NCI-H2107 treated with DMSO at 0.1 percent for 48 hours (cell line): ENCODE results near the gene ATP6V1A.
"Not testable (repeated sequence)": the region's sequence is repeated elsewhere in the genome, so short reads cannot be mapped to it uniquely, and the experiment has no call there.

Experiments
- DNase-seq: peaks from one replicate; lab custom pipeline; 2025; ENCODE audit not compliant: unreplicated experiment; lab: John Stamatoyannopoulos, UW

Gene ATP6V1A

DNA sequence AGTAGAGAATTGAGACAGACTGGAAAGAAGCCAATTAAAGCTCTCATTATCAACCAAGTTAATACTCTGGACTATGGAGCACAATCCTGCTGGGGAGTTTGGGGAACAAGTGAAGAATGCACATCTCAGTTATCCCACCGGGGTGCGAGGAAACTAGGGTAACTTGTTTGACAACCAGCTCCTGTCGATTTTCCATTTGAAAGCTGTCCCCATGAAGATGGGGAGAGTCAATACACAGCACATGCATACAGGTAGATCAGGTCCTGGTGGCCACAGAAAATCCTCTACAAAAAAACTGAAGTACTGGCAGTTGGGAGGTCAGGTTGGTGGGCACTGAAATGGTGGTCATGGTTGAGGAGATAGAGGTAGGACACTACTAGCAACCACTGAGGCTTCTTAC is 66.0 kb downstream of the ATP6V1A start:
- no peak for DNase-seq

GRCh38 chr3:113819866-113820265 is 73.0 kb downstream of the ATP6V1A start:
- no peak for DNase-seq

- DNase-seq: no peak
Measured at GRCh38 chr3:113825090-113825489, 78.3 kb downstream of the ATP6V1A start.

DNA sequence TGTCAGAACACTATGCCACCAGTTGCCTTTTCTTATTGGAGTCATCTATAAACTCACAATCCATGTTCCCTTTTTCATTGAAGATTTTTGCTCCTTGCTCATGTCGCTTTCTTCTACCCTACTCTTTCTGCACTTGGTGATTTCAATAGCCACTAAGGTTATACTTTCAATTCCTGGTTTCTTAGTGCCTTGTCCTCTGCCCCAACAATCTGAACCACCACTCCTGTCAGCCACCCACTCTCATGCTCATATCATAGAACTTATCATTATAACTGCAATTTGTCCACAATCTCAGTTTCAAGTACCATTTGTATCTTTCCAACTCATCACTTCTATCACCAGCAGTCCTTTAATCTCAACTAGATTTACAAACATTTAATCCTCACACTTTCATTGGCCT is 81.8 kb downstream of the ATP6V1A start:
- no peak for DNase-seq

DNA sequence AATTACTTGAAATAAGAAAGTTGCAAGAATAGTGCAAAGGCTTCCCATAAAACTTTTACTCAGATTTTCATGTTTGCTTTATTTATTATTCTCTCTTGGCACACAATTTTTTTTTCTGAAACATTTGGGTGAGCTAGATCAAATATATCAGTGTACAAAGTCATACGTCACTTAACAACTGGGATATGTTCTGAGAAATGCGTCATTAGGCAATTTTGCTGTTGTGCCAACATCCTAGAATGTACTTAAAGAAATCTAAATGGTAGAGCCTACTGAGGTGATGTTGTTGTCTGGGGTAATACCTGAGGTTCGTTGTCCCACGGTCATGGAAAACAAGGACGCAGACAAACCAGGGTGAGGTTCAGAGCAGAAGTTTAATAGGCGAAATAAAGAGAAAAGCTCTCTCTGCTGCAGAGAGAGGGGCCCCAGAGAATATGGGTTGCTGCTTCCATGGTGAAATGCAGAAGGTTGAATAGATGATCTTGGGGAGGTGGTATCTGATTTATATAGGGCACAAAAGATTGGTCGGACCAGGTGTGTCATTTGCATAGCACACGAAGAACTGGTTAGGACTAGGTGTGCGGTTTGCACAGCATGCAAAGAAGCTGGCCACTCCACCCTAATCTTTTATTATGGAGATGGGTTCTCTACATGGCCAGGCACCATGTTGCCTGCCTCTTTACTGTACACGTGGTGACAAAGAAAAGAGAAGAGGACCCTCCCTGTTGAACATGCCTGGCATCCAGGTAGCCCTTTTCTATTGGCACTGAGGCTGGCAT is 82.9 kb downstream of the ATP6V1A start:
- no peak for DNase-seq

- DNase-seq: no peak
Measured at GRCh38 chr3:113831103-113831355, 84.2 kb downstream of the ATP6V1A start.

DNA sequence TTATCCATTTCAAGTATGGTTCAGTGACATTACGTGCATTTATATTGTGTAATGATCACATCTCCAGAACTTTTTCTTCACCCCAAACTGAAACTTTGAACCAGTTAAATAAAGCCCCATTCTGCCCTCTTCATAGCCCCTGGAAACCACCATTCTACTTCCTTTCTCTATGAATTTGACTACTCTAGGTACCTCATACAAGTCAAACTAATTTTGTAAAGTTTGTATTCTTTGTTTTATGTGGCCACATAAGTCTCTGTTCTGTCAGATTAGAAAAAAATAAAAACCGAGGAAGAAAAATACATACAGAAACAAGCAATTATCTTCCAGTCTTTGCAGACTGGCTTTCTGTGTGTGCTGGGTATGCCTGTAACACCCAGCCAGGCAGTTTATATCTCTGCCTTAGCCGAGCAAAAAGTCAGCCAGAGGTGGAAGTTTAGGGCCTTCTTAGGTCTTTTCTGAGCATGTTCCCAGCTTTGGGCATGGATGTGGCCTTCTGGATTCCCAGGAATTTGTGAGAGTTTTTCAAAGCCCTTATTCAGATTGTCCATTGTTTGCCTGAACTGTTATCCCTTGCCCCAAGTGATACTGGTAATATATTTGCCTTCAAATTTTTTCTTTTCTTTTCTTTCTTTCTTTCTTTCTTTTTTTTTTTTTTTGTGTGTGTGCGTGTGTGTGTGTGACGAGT is 85.8 kb downstream of the ATP6V1A start:
- no peak for DNase-seq

DNA sequence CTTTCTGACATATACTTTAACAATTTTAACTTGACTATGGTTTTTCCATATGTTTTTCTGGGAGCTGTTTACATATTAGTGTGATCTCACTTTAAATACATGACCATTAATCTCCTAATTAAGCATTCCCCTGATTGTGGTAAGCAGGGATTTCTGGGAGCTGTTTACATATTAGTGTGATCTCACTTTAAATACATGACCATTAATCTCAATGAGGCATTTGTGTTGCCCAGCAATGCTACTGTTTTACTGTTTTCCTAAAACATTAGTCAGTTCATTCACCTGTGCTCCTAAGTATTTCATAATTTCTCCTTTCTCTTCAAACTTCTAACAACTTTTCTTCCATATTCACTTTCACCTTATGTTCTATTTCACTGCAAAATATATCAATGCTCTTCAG is 88.1 kb downstream of the ATP6V1A start:
- no peak for DNase-seq

DNA sequence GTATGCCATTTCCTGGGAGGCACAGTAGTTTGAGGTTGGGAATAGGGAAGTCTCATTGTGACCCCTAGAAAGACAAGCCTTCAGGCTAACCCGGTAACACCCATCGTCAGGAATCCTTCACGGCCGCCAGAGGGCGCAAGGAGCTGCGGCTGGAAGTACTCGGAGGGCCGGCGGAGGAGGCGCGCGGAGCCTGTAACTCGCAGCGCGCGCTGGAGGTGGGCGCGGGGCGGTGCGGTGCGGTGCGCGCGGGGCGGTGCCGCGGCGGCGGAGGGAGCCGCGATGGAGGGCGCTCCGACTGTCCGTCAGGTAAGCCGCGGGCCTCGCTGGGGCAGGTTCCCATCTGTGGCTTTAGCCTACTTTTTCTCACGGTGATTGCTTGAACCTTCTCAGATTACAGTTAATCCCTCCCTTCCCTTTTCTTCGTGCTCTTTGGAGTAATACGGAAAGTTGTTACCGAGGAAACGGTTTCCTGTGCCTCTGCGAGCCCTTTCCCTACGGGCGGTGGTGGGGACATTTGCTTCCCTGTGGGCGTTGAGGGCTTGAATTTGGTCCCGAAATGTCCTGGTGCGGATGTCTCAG is 91.9 kb downstream of the ATP6V1A start, which contains the start of gene GRAMD1C:
Gene GRAMD1C, plus strand, starts transcription at position 158 of the 579 bp plus-strand sequence. Its CDS starts 122 bp downstream, at position 280.
- peak; percentile 81 for DNase-seq

DNA sequence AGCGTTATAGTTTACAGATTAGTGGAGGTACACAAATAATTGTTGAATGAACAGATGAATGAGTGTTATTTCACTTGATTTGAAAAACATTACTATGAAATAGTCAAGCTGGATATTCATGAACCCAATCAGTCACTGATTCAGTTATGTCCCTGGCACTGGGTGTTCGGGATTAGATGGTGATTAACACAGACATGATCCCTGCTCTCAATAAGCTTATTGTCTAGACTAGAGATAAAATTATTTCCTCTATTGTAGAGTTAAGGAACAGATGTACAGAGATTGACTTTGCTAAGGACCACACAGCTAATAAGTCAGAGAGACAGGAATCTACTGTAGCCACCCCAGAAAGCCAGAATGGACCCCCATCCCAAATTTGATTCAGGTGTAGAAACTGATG is 92.7 kb downstream of the ATP6V1A start:
- DNase-seq: no peak

DNA sequence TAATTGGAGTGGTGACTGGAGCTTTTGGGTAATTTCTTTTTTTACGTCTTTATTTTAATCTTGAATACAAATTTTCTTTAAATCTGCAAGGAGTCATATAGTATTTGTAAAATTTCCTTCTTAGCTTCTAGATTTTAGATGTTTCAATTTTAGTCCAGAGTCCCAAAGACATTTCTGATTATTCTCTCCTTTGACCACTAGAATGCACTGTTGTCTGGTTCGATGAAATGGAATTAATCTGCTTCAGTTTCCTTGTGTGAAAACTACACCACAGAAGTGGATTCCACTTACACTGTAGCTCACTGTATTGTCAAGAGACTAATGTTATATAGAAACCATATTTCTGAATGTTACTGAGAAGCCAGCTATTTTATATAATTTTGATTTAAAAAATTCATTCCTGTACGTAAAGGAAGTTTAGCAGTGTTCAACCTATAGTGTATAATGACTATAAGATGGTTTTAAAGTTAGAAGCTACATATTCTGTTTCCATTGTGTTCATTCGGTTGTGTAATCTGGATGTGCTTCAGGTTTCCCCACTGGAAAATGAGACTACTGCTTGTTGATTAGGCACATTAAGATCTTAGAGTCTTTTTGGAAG is 97.9 kb downstream of the ATP6V1A start:
- DNase-seq: peak; percentile 78

DNA sequence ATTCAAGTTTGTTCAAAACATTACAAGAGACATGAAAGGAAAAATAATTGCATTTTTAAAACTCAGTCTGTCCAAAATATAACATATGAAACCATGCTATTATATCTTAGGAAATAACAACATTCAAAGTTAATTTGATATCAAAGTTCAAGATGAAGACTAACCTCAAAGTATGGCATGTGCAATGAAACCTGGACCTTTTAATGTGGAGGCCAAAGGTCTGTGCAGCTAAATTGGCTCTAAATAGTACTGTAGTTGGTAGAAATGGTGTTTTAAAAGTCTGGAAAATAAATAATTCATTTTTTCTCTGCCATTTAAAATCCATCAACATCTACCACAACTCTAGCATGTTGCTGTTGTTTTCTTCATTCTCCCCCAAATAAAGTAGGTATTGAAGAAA is 100.4 kb downstream of the ATP6V1A start:
- no peak for DNase-seq

DNA sequence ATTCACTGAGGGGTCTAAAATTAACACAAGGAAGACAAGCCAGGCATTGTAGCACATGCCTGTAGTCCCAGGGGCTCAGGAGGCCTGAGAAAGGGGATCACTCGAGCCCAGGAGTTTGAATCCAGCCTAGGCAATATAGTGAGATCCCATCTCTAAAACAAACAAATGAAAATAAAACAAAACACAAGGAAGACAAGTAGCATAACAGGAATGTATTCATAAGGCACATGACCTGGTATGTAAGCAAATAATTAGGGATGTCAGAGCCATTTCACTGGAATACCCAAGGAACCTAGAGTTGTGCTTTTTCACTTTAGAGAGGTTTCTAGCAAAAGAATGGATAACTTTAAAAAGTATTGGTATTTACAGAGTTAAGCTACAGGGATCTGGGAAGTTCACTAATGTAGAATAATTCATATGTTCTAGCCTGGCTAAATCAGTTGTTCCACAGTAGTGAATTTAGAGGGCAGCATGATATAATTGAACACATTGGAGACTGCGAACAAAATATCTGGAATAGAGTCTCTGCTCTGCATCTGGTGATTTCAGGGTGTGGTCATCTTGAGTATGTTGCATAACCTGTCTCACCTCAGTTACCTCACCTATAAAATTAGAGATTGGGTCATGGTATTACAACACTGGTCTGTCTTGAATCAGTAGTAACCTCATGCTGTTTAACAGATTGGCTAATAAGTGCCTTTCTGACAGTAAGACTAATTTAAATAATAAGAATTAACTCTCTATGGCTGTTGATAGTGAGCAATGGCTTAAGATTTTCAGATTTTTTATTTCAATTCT is 101.0 kb downstream of the ATP6V1A start:
- DNase-seq: no peak

GRCh38 chr3:113849071-113849470 is 102.2 kb downstream of the ATP6V1A start:
- DNase-seq: not testable (repeated sequence)

DNA sequence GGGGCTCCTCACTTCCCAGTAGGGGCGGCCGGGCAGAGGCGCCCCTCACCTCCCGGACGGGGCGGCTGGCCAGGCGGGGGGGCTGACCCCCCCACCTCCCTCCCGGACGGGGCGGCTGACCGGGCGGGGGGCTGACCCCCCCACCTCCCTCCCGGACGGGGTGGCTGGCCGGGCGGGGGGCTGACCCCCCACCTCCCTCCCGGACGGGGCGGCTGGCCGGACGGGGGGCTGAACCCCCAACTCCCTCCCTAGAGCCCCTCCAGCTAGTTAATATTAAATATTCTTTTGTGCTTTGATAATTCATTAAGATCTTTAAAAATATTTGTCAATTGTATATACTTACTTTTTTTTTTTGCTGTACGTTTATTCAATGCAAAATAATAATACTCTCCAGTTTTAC is 103.0 kb downstream of the ATP6V1A start:
- DNase-seq: not testable (repeated sequence)

DNA sequence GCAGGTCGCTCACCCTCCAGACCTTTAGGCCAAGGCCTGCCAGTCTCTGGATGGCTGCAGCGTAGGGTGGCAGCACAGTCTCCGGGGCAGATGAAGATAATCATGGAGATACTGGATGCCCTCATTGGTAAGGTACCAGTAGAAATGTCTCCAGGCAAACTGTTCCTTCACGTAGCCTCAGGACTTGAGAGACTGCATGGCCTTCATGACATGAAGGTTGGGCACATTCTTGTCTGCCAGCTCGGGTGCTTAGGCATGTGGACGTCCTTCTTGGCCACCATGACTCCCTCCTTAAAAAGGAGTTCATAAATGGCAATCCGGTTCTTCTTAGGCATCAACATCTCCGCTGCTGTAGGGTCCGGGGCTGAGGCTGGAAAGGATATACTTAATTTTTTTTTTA is 103.6 kb downstream of the ATP6V1A start:
- not testable (repeated sequence) for DNase-seq

- no peak for DNase-seq
Measured at GRCh38 chr3:113852506-113852905, 105.7 kb downstream of the ATP6V1A start.
